Measurements from ENCODE around the gene NTSR1.

The NTSR1 gene

DNA sequence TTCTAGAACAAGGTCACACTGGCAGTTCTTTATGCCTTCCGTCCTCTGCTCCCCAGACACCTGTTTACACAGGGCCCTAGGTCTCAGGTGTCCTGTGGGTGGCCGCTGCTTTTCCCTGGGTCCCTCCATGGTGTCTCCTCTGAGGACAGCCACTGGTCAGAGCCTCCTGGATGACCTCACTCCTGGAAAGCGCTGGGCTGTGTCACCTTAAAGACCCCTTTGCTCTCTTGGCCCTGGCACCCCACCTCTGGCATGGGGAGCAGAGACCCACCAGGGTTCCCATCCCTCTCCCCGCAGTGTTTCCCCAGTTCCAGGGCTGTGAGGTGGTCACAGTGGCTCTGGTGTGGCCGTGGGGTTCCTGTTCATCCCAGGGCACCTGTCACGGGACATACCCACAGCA, 33.9 kb downstream of the NTSR1 start:
- no peak for DNase-seq

GRCh38 chr20:62742979-62743776, 34.5 kb downstream of the NTSR1 start:
- no peak for DNase-seq

DNA sequence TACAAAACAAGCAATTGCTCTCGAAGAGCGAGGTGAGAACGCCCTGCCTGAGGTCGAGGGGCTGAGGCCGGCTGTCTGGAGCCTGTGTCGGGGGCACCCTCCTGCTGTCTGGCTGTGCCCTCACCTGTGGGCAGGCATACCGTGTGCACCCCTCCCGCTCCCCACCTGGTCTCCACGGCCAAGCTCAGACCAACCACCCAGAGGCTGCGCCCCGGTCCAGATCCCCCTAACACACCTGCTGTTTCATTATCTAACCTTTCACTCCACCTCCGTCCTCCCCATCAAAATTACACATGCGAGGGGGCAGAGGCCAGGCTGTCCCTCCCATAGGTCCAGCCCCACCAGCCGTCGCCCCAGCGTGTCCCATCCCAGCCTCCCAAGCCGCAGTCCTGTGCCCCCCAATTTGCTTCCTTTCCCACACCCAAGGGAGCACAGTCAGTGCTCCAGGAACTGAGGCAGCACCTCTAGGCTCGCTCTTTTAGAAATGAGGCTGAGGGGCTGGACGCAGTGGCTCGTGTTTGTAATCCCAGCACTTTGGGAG, 35.2 kb downstream of the NTSR1 start:
- no peak for DNase-seq

DNA sequence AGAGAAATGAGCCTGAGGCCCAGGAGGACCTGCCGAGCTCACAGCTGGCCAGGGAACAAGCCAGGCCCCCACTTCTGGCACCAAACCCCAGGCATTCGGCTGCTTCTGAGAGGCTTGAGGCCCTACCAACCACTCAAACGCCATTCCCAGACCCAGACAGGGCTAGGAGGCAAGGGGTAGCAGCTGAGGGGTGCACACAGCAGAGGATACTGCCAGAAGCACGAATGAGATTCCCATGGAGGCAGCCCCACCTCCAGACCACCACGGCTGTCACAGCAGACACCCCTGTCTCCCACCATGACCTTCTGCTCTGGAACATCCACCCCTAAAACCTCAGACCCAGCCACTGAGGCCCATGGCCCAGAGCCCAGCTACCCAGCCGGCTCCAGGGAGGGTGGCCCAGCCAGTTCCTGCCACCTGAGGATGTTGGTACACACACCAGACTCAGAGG, 36.1 kb downstream of the NTSR1 start:
- no peak for DNase-seq

- no peak for DNase-seq
Observed at GRCh38 chr20:62745279-62745951, 36.8 kb downstream of the NTSR1 start.

DNA sequence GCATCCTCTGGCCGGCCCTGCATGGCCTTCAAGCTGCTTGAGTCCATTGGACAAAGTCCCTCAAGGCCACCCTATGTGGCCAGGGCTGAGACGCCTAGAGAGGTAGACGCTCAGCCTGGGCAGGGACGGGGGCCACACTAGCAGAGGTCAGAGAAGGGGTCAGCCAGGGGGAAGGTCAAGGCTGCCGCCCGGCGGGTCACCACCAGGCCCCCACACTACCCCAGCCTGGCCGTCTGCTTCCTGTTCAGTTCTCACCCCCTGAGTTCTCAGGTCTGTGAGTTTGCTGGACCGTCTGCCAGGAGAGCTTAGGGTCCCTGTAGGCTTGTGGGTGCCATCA, 37.3 kb downstream of the NTSR1 start:
- DNase-seq: no peak

- no peak for DNase-seq
Observed at GRCh38 chr20:62748311-62748710, 39.7 kb downstream of the NTSR1 start.

DNA sequence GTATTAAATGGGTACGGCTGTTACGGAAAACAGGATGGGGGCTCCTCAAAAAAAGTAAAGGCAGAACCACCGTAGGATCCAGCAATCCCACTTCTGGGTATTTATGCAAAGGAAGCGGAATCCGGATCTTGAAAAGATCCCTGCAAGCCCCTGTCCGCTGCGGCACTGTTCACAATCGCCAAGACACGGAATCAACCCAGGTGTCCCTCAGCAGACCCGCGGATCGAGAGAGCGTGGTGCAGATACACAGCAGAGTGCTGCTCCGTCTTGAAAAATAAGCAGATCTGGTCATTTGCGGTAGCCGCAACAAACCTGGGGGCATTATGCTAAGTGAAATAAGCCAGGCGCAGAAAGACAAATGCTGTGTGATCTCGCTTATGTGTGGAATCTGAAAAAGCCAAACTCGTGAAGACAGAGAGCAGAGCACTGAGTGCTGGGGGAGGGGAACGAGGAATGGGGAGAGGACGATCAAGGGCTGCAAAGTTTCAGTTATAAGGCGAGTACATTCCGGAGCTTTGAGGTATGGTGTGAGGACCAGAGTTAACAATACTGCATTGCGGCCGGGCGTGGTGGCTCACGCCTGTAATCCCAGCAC, 41.3 kb downstream of the NTSR1 start:
- DNase-seq: no peak

GRCh38 chr20:62751551-62752150, 43.0 kb downstream of the NTSR1 start:
- DNase-seq: no peak

GRCh38 chr20:62752181-62752670, 43.6 kb downstream of the NTSR1 start:
- DNase-seq: no peak

DNA sequence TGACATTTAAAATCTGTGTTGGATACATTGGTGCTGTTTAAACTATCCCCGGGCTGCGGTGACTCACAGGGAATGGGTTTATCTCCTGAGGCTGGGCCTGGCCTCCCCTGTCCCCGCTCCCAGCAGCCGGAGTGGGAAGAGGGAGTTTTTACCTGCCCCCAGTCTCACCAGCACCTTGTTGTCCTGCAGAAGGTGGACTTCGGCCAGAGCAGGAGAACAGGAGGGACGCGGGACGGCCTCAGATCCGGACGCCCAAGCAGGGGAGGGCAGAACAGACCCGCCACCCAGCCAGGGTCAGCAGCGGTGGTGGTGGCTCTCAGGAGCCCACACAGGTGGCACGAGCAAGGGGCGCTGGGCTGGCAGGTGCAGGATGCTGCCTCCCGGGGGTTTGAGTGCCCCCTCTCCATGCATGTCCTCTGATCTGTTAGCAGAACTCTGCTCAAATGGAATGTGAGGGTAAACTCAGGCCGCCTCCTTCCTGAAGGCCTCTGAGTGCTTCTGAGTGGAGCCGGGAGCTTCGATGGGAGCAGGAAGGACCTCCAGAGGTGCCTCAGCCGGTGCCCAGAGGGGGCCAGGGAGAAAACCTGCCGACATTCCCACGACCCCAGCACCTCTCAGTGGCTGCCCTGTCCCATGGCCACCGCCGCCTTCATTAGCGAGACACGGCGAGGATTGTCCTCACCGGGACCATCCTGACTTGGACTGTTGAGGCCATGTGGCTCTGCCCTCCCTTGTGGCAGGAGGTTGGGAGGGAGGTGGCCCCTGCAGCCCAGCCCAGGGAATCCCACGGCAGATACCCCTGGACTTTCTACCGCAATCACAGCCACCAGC, 44.2 kb downstream of the NTSR1 start:
- DNase-seq: peak; percentile 13

DNA sequence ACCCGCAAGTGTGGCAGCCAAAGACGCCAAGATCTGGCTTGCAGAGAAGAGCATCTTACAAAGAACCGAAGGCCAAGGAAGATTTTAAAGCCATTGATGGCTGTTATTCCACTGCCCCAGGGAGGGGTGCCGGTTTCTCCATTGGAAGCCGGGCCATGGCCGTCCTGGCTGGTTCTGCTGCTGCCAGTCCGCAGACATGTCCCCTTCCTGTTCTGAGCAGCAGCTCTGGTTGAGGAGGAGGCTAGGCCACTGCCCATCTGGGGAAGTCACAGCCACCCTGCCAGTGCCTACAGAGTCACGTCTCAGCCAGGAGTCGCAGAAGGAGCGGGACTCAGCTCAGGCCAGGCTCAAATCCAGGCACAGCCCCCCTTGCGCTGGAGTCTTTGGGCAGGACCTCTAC, 45.0 kb downstream of the NTSR1 start:
- no peak for DNase-seq

DNA sequence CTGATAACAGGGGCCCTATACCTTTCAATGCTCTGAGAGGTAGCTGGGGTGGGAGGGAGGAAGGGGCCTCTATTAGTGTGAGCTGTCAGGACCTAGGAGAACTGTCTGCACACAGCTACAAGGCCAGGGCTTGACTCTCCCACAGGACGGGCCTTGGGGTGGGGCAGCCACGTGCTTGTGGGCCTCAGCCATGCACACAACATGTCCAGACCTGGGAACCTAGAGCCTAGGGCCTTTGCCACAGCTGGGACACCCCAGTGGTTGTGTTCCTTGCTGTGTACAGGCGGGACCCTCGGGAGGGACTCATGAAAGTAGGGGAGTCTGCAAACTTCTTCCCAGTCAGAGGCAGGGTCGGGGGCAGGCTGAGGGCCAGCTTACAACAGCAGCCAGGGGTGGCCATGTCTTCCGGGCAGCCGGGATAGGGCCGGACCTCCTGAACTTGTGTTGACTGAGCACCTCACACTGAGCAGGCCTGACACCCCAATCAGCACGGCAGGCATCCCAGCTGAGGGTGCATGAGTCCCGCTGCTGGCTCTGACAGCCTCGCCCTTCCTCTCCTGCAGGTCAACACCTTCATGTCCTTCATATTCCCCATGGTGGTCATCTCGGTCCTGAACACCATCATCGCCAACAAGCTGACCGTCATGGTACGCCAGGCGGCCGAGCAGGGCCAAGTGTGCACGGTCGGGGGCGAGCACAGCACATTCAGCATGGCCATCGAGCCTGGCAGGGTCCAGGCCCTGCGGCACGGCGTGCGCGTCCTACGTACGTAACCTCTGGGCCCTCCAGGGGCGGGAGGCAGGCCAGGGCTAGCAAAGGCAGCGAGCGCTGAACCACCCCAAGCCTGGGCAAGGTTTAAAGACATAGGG, 45.7 kb downstream of the NTSR1 start:
- DNase-seq: no peak

DNA sequence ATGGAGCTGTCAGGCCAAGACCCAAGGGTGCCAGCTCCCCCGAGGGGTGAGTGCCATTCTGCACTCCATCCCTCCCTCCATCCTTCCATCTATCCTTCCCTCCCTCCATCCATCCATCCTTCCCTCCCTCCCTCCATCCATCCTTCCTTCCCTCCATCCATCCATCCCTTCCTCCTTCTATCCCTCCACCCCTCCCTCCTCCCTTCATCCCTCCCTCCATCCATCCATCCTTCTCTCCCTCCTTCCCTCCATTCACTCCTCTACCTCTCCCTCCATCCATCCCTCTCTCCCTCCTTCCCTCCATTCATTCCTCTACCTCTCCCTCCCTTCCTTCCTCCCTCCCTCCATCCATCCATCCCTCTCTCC, 46.3 kb downstream of the NTSR1 start:
- DNase-seq: no peak

DNA sequence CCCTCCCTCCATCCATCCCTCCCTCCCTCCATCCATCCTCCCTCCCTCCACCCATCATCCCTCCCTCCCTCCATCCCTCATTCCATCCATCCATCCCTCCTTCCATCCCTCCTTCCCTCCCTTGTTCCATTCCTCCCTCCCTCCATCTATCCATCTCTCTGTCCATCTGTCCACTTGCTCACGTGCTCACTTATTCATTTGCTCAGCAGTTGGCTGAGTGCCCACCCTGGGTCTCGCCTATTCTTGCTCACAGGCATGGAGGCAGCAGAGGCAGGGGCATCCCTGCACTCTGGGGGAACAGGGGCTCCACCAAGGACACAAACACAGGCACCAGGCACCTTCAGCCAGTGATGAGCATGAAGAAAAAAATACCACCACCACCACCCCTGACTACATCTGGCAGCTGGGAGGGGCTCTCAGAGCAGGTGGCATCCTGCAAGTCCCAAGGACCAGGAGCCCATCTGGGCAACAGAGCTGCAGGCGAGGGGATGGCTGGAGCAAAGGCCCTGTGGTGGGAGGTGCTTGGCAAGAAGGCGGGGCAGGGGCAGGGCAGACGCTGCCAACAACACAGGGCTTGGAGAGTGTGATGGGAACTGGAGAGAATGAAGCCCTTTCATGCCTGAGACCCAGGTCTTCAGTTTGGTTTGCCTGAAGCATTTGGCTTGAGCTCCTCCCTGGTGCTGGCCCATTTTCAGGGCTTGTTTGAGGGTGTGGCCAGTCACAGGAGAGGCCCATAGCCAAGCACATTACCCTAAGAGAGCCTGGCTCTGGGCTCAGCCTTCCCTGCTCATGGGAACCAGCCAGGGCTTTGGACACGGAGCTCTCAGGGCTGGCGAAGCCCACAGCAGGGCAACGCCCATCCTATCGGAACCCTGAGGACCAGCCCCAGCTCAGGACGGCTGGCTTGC, 47.4 kb downstream of the NTSR1 start:
- no peak for DNase-seq

- DNase-seq: no peak
Observed at GRCh38 chr20:62758226-62758912, 49.7 kb downstream of the NTSR1 start.

DNA sequence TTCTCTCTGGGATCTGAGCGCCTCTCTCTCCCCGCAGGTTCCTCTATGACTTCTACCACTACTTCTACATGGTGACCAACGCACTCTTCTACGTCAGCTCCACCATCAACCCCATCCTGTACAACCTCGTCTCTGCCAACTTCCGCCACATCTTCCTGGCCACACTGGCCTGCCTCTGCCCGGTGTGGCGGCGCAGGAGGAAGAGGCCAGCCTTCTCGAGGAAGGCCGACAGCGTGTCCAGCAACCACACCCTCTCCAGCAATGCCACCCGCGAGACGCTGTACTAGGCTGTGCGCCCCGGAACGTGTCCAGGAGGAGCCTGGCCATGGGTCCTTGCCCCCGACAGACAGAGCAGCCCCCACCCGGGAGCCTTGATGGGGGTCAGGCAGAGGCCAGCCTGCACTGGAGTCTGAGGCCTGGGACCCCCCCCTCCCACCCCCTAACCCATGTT, 51.4 kb downstream of the NTSR1 start:
- no peak for DNase-seq

GRCh38 chr20:62760471-62760855, 51.8 kb downstream of the NTSR1 start:
- no peak for DNase-seq
